Anterior cingulate cortex (tissue), 58 donors: Measurements from ENCODE around the gene FAM163A.
"Not testable (repeated sequence)": the region's sequence is repeated elsewhere in the genome, so short reads cannot be mapped to it uniquely, and the experiment has no call there.

Source experiments
- DNase-seq, 58 donors: peaks; one replicate each; lab custom pipeline; 2025; lab: John Stamatoyannopoulos, UW

The FAM163A gene

GRCh38 chr1:179831852-179832699 lies 89.0 kb downstream of the FAM163A start:
- no peak for DNase-seq

GRCh38 chr1:179836686-179837445 lies 93.8 kb downstream of the FAM163A start:
- not testable (repeated sequence) for DNase-seq

- DNase-seq, result no peak
These were observed 97.0 kb downstream of the FAM163A start for GRCh38 chr1:179840107-179840506.

- DNase-seq, result no peak
These were observed 105.1 kb downstream of the FAM163A start for GRCh38 chr1:179848233-179848632.

GRCh38 chr1:179853102-179853501 lies 110.0 kb downstream of the FAM163A start:
- no peak for DNase-seq

GRCh38 chr1:179855831-179856230 lies 112.7 kb downstream of the FAM163A start:
- not testable (repeated sequence) for DNase-seq

GRCh38 chr1:179856296-179856695 lies 113.2 kb downstream of the FAM163A start:
- no peak for DNase-seq

GRCh38 chr1:179857009-179857408 lies 113.9 kb downstream of the FAM163A start:
- no peak for DNase-seq

GRCh38 chr1:179860652-179861051 lies 117.6 kb downstream of the FAM163A start:
- DNase-seq, result peak in 8 of 58 donors; percentile 8 to 24 (median 10)

GRCh38 chr1:179865377-179865776 lies 122.3 kb downstream of the FAM163A start:
- DNase-seq, result no peak
